GM12878 (cell line): ENCODE results near the gene CLDN6. TPM values are rescaled to one million over a fixed set of nuclear protein-coding genes. Genes with fewer than 3 reads are reported as not detected.

Source experiments
- BHLHE40 ChIP-seq, 2 experiments: fragments of 450-650 bp in 1 of 2; IDR thresholded peaks; 2 replicates each; pipeline ENCODE4 v1.6.1; 2011 to 2017; ENCODE audit warnings: low read depth in 2 of 2, borderline replicate concordance in 1 of 2, improper control_type of control experiment in 1 of 2, low read length in 1 of 2, mild to moderate bottlenecking in 1 of 2
- CEBPB ChIP-seq, 2 experiments: fragments of 150-350 bp in 1 of 2; IDR thresholded peaks; 2 replicates each; pipeline ENCODE4 v1.6.1; 2012 to 2014; ENCODE audit warnings: low read depth in 2 of 2, low read length in 2 of 2, borderline replicate concordance in 1 of 2, inconsistent platforms in 1 of 2
- FOS ChIP-seq: IDR thresholded peaks from 3 replicates; pipeline ENCODE4 v1.6.1; 2011; ENCODE audit warnings: borderline replicate concordance; ENCODE audit not compliant: insufficient read length; ENCODE audit errors: extremely low read depth
- JUNB ChIP-seq: IDR thresholded peaks from 2 replicates; pipeline ENCODE4 v1.6.1; 2016; ENCODE audit warnings: antibody characterized with exemption, mild to moderate bottlenecking
- KDM1A ChIP-seq: fragments of 200-600 bp; sonication (generic); IDR thresholded peaks from 2 replicates; pipeline ENCODE4 v1.6.1; 2016; ENCODE audit warnings: borderline replicate concordance
- LARP7 ChIP-seq: fragments of 450-650 bp; IDR thresholded peaks from 2 replicates; pipeline ENCODE4 v1.6.1; 2017; ENCODE audit warnings: mild to moderate bottlenecking
- MTA3 ChIP-seq: IDR thresholded peaks from 2 replicates; pipeline ENCODE4 v1.6.1; 2012; ENCODE audit warnings: low read length, inconsistent platforms, borderline replicate concordance
- MXI1 ChIP-seq: fragments of 150-350 bp; IDR thresholded peaks from 2 replicates; pipeline ENCODE4 v1.6.1; 2011; ENCODE audit warnings: low read depth, mild to moderate bottlenecking, inconsistent platforms, low read length, improper control_type of control experiment
- NFYB ChIP-seq: IDR thresholded peaks from 2 replicates; pipeline ENCODE4 v1.6.1; 2011; ENCODE audit warnings: low read depth, mild to moderate bottlenecking, low read length, improper control_type of control experiment, moderate library complexity; ENCODE audit not compliant: insufficient read depth
- NRF1 ChIP-seq: conservative IDR thresholded peaks from 2 replicates; pipeline ENCODE4 v1.6.1; 2011; ENCODE audit warnings: mild to moderate bottlenecking, low read depth, low read length, improper control_type of control experiment
- RB1 ChIP-seq: fragments of 450-650 bp; formaldehyde crosslinking; IDR thresholded peaks from 2 replicates; pipeline ENCODE4 v1.6.1; 2017; ENCODE audit warnings: mild to moderate bottlenecking, borderline replicate concordance
- RFX5 ChIP-seq: IDR thresholded peaks from 2 replicates; pipeline ENCODE4 v1.6.1; 2011; ENCODE audit warnings: low read depth, low read length, improper control_type of control experiment
- SP1 ChIP-seq: IDR thresholded peaks from one replicate; pipeline ENCODE4 v1.6.1; 2011; ENCODE audit warnings: low read depth, low read length
- SREBF2 ChIP-seq: IDR thresholded peaks from 2 replicates; pipeline ENCODE4 v1.6.1; 2012; ENCODE audit warnings: mild to moderate bottlenecking, low read length
- ZNF384 ChIP-seq: IDR thresholded peaks from 2 replicates; pipeline ENCODE4 v1.6.1; 2012; ENCODE audit warnings: low read depth, mild to moderate bottlenecking, low read length, improper control_type of control experiment, borderline replicate concordance
- ZNF622 ChIP-seq: fragments of 450-650 bp; IDR thresholded peaks from 2 replicates; pipeline ENCODE4 v1.6.1; 2017; ENCODE audit warnings: mild to moderate bottlenecking, inconsistent platforms
- polyA plus RNA-seq, 11 experiments: library from polyadenylated mRNA; depleted of rRNA in 4 of 11; unstranded in 6 of 11; stranded (reverse) in 5 of 11; fragments of >200 nt; fragmentation: Nextera tagmentation in 4 of 11; fragmentation: Illumina TruSeq in 1 of 11; extraction: Ambion mirVana in 4 of 11; extraction: Trizol in 1 of 11; gene quantifications; 1 replicate in 1 of 11; 2 replicates in 10 of 11; pipeline versions ENCODE4 v1.2.1 to v1.2.3, GENCODE V29; 2011 to 2016; ENCODE audit warnings: inconsistent platforms in 2 of 11, missing spikeins in 2 of 11, low read depth in 1 of 11
- total RNA-seq, 4 experiments: library from RNA; depleted of rRNA in 3 of 4; stranded (reverse); fragments of >200 nt in 3 of 4; fragmentation: Illumina TruSeq in 1 of 4; extraction: Trizol in 1 of 4; gene quantifications; 2 replicates each; pipeline versions ENCODE4 v1.2.1 to v1.2.3, GENCODE V29; 2013 to 2021
- TF ChIP-seq, protein P1 (sequence below): fragments of 150-350 bp; IDR thresholded peaks from 2 replicates; pipeline ENCODE4 v1.6.1; 2014; ENCODE audit warnings: mild to moderate bottlenecking, low read depth, low read length
- TF ChIP-seq, protein P2 (sequence below): fragments of 450-650 bp; IDR thresholded peaks from 2 replicates; pipeline ENCODE4 v1.6.1; 2017; ENCODE audit warnings: borderline replicate concordance
- TF ChIP-seq, protein P3 (sequence below): IDR thresholded peaks from 2 replicates; pipeline ENCODE4 v1.6.1; 2012; ENCODE audit warnings: low read depth, low read length, improper control_type of control experiment
- TF ChIP-seq, protein P4 (sequence below): fragments of 450-650 bp; IDR thresholded peaks from 2 replicates; pipeline ENCODE4 v1.6.1; 2016; ENCODE audit warnings: mild to moderate bottlenecking, moderate library complexity, borderline replicate concordance

The CLDN6 gene
- total and polyA plus RNA-seq, 10 of the 15 experiments (the other 5 are each of a cell fraction or from before 2014, with no cell fraction given): 0.15 to 0.26 (median 0.23) TPM; not detected in 7

DNA sequence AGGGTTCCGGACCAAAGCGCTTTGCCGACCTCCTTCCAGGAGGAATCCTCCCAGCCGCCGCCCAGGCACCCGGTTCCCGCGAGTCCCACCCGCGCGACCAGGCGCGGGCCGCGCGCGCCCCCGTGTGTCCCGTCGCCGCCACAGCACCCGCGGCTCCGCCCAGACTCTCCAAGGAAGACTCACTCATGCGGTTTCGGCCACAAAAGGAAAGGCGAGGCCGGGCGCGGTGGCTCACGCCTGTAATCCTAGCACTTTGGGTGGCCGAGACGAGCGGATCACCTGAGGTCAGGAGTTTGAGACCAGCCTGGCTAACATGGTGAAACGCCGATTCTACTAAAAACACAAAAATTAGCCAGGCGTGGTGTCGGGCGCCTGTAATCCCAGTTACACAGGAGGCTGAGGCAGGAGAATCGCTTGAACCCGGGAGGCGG, 34.3 kb downstream of the CLDN6 start (continued):
- TF ChIP-seq SP1: no peak
- no peak for TF ChIP-seq MXI1
- no peak for TF ChIP-seq SREBF2
- no peak for TF ChIP-seq JUNB
- TF ChIP-seq BHLHE40 (IDR thresholded peaks at IDR 0.05; ENCODE audit: borderline replicate concordance in 1 of 2, low read depth in 2 of 2, low read length in 1 of 2): peak; percentile 36 to 48; a peak in 1 of 4 replicates
- TF ChIP-seq CEBPB (IDR thresholded peaks at IDR 0.05; ENCODE audit: borderline replicate concordance in 1 of 2, low read depth in 2 of 2, low read length in 2 of 2): no peak
- peak; percentile 49; the same call in 1 of the 2 replicates for TF ChIP-seq LARP7
- TF ChIP-seq, protein P1, sequence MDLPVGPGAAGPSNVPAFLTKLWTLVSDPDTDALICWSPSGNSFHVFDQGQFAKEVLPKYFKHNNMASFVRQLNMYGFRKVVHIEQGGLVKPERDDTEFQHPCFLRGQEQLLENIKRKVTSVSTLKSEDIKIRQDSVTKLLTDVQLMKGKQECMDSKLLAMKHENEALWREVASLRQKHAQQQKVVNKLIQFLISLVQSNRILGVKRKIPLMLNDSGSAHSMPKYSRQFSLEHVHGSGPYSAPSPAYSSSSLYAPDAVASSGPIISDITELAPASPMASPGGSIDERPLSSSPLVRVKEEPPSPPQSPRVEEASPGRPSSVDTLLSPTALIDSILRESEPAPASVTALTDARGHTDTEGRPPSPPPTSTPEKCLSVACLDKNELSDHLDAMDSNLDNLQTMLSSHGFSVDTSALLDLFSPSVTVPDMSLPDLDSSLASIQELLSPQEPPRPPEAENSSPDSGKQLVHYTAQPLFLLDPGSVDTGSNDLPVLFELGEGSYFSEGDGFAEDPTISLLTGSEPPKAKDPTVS: no peak
- no peak for TF ChIP-seq FOS
- TF ChIP-seq ZNF384: no peak
- no peak for TF ChIP-seq MTA3
- TF ChIP-seq, protein P2, sequence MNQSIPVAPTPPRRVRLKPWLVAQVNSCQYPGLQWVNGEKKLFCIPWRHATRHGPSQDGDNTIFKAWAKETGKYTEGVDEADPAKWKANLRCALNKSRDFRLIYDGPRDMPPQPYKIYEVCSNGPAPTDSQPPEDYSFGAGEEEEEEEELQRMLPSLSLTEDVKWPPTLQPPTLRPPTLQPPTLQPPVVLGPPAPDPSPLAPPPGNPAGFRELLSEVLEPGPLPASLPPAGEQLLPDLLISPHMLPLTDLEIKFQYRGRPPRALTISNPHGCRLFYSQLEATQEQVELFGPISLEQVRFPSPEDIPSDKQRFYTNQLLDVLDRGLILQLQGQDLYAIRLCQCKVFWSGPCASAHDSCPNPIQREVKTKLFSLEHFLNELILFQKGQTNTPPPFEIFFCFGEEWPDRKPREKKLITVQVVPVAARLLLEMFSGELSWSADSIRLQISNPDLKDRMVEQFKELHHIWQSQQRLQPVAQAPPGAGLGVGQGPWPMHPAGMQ: no peak
- TF ChIP-seq, protein P3, sequence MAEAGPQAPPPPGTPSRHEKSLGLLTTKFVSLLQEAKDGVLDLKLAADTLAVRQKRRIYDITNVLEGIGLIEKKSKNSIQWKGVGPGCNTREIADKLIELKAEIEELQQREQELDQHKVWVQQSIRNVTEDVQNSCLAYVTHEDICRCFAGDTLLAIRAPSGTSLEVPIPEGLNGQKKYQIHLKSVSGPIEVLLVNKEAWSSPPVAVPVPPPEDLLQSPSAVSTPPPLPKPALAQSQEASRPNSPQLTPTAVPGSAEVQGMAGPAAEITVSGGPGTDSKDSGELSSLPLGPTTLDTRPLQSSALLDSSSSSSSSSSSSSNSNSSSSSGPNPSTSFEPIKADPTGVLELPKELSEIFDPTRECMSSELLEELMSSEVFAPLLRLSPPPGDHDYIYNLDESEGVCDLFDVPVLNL: no peak
- TF ChIP-seq RFX5: no peak
- no peak for TF ChIP-seq NRF1
- TF ChIP-seq KDM1A: no peak
- 0 out of 2 replicates have a peak, but pooled peaks have one; percentile 70 for TF ChIP-seq RB1
- TF ChIP-seq, protein P4, sequence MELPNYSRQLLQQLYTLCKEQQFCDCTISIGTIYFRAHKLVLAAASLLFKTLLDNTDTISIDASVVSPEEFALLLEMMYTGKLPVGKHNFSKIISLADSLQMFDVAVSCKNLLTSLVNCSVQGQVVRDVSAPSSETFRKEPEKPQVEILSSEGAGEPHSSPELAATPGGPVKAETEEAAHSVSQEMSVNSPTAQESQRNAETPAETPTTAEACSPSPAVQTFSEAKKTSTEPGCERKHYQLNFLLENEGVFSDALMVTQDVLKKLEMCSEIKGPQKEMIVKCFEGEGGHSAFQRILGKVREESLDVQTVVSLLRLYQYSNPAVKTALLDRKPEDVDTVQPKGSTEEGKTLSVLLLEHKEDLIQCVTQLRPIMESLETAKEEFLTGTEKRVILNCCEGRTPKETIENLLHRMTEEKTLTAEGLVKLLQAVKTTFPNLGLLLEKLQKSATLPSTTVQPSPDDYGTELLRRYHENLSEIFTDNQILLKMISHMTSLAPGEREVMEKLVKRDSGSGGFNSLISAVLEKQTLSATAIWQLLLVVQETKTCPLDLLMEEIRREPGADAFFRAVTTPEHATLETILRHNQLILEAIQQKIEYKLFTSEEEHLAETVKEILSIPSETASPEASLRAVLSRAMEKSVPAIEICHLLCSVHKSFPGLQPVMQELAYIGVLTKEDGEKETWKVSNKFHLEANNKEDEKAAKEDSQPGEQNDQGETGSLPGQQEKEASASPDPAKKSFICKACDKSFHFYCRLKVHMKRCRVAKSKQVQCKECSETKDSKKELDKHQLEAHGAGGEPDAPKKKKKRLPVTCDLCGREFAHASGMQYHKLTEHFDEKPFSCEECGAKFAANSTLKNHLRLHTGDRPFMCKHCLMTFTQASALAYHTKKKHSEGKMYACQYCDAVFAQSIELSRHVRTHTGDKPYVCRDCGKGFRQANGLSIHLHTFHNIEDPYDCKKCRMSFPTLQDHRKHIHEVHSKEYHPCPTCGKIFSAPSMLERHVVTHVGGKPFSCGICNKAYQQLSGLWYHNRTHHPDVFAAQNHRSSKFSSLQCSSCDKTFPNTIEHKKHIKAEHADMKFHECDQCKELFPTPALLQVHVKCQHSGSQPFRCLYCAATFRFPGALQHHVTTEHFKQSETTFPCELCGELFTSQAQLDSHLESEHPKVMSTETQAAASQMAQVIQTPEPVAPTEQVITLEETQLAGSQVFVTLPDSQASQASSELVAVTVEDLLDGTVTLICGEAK: no peak
- TF ChIP-seq NFYB: no peak
- no peak for TF ChIP-seq ZNF622
- TF ChIP-seq, all 136 proteins: peak for 23
